Neuron (in vitro differentiated cells): ENCODE data around the gene GPX4.

ENCODE experiments used
- H2AFZ ChIP-seq: one replicate; pipeline ENCODE4 v1.6.1; 2013; ENCODE audit warnings: low read depth, mild to moderate bottlenecking, inconsistent platforms, low read length, moderate library complexity
- H3K27me3 ChIP-seq: one replicate; pipeline ENCODE4 v1.6.1; 2013; ENCODE audit warnings: low read length; ENCODE audit not compliant: insufficient read depth
- H3K36me3 ChIP-seq: one replicate; pipeline ENCODE4 v1.6.1; 2013; ENCODE audit warnings: low read length; ENCODE audit not compliant: insufficient read depth
- H3K4me1 ChIP-seq: one replicate; pipeline ENCODE4 v1.6.1; 2013; ENCODE audit warnings: low read length; ENCODE audit not compliant: insufficient read depth
- H3K4me3 ChIP-seq: 2 replicates; pipeline ENCODE4 v1.5.1; 2013; ENCODE audit warnings: mild to moderate bottlenecking, low read length, moderate library complexity
- H3K9me3 ChIP-seq: one replicate; pipeline ENCODE4 v1.6.1; 2013; ENCODE audit warnings: low read length

Gene GPX4

DNA sequence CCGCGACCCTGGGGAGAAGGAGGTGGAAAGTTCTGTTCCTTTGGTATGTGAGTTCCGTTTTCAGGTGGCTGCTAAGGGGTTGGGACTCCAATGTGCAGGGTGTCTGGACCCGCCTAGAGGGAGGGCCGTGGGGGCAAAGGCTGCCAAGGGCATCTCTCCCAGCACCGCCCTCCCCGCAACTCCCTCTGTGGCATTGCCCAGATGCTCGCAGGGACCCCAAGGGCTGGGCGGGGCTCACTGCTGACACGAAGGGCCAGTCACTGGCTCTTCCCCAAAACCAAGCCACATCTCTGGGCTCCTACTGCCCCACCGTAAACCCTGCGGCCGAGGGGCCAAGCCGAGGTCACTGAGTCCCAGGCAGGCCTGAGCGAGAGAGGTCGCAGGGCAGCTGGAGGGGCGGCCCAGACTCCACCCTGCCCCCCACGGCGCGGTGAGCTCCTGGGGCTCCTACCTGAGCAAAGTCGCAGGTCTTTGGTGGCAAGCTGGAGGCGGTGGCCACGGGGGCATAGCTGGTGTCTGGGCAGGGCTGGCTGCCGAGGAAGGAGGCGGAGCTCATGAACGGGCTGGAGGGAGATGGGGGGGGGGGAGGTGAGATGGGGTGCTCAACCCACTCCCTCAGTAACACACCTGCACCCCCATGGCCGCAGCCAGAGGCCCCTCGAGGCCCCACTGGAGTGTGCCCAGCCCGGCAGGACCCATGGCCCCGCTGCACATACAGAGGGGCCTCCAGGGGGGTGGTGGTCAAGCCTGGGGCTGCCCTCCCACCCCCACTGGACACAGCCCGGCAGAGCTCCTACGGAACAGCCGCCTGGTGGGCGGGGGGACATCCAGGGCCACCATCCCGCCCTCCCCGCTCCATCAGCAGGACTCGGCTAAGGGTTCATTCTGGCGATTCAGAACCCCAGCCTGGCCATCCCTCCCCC is 43.3 kb downstream of the GPX4 start:
- peaks cover 4% of the 10 kb centered on the region for H3K9me3 ChIP-seq
- H3K4me3 ChIP-seq: no peak overlapping the region
- H3K4me1 ChIP-seq: no peaks in the 10 kb centered on the region
- no peaks in the 10 kb centered on the region for H3K27me3 ChIP-seq
- peaks cover 20% of the 10 kb centered on the region for H3K36me3 ChIP-seq
- H2AFZ ChIP-seq: no peak overlapping the region

DNA sequence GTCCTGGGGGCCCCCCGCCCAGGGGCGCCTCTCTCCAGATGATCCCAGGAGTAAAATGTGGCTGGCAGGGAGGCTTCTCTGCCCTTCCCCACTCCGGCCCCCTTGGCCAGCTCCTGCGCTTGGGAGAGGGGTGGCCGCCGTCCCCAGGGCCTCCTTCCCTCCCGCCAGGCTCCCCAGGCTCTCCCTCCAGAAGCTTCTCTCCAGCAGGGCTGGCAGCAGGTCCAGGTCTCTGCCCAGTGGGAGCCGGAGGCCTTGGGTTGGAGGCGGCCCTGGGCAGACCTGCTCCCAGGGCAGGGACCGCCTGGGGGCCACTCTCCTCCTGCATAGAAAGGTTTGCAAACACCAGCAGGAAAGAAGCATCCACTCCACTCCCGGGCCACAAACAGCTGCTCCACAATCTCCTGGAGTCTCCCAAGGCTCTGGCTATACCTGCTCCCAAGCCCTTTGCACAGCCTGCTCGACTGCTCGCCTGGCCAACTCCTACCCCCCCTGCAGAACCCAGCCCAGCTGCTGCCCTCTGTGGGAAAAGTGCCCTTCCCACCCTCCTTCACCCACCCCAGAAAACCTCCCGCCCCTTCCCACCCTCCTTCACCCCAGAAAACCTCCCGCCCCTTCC is 44.2 kb downstream of the GPX4 start:
- Histone ChIP-seq H2AFZ (no peak overlapping the region), H3K27me3 (no peaks in the 10 kb centered on the region), H3K4me3 (no peak overlapping the region), H3K9me3 (peaks cover 5% of the 10 kb centered on the region), H3K4me1 (no peaks in the 10 kb centered on the region), H3K36me3 (peaks cover 26% of the 10 kb centered on the region)

DNA sequence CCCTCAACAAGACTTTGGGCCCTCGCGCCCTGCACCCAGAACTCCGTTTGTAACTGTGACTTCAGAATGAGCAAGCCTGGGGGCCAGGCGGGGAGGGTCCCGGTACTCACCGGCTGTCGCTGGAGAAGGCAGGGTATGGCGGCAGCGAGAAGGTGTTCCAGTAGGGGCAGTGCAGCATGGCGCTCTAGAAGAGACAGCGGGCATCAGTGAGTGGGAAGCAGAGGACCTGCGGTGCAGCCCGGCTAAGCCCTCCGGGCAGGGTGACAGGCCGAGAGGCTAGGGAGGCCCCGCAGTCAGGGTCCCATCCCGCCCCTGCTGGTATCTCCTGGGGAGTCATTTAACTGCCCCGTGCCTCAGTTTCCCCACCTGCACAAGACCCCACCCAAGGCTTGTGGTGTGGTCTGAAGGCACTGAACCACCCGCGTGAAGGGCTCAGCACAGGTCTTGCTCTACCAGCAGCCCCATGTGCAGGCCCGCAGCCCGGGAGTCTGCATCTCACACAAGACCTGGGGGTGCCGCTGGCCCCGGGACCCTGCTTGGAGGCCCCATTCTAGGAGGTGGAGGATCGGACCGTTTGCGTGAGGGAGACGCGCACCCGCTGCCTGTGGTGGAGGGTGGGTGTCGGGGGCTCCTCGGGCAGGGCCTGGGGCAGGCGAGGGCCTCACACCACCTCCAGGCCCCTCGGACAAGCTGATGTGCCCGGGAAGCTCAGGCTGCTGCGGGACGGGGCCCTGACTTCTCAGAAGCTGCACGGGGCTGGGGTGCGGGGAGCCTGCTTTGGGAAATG is 45.7 kb downstream of the GPX4 start:
- no peak overlapping the region for H2AFZ ChIP-seq
- H3K36me3 ChIP-seq: peaks cover 23% of the 10 kb centered on the region

DNA sequence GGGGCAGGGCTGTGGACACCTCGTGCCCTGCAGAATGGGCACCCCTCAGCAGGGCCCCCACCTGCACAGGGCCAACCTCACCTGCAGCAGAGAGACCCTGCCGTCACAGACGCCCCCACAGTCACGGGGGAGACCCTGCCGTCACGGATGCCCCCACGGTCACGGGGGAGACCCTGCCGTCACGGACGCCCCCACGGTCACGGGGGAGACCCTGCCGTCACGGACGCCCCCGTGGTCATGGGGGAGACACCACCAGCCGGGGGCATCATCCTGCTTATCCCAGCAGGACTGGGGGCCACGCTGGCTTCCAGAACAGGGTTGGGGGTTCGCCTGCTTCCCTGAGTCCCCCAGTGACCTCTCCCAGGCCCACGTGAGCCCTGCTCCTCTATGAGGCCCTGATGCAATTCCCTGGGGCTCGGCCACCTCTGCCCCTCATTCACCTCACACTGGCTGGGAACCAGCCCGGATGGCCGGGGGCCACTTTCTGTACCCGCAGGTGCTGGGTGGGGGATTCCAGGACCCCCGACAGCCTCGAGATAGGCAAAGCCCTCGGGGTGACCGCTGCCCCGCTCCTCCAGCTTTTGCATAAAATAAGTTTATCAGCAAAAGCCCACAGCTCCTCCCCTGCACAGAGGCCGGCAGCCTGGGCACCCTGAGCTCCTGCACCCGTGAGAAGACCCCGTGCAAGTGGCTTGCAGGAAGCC is 46.7 kb downstream of the GPX4 start:
- no peaks in the 10 kb centered on the region for H3K27me3 ChIP-seq
- no peak overlapping the region for H2AFZ ChIP-seq
- peaks cover 25% of the 10 kb centered on the region for H3K36me3 ChIP-seq
- H3K4me3 ChIP-seq: no peak overlapping the region
- no peaks in the 10 kb centered on the region for H3K4me1 ChIP-seq
- H3K9me3 ChIP-seq: peaks cover 11% of the 10 kb centered on the region

More for the DNA sequence above, 45.7 kb downstream of the GPX4 start:
- Histone ChIP-seq H3K4me1 (no peaks in the 10 kb centered on the region), H3K4me3 (no peak overlapping the region), H3K27me3 (no peaks in the 10 kb centered on the region), H3K9me3 (peaks cover 5% of the 10 kb centered on the region)

DNA sequence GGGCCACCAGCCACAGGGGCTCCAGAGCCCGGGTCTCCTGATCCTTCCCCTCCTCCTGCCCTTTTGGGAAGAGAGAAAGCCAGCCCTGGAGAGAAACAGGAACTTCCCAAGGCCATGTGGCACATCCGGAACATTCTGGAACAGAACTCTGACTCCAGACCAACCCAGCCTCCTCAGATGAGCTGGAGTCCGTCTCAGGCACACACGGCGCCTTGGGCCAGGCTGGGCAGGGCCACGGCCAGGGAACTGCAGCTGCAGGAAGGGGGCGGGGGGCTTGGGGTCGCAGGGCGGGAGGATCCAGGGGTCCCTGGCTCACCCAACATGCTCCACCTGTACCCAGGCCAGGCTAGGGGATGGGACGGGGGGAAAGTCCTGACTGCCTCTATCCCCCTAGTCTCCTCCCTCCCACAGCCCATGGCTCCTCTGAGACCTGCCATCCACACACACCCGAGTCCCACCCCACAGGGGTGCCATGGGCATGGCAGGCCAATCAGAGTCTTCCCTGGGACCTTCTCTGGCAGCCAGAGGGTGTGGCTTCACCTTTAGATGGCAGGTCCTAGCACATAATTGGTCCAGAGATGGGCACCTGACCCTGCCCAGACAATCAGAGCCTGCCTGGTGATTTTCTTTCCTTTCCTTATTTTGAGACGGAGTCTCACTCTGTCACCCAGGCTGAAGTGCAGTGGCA is 47.4 kb downstream of the GPX4 start:
- Histone ChIP-seq H2AFZ (no peak overlapping the region), H3K27me3 (no peaks in the 10 kb centered on the region), H3K9me3 (peaks cover 11% of the 10 kb centered on the region), H3K4me3 (no peak overlapping the region), H3K36me3 (peaks cover 25% of the 10 kb centered on the region), H3K4me1 (no peaks in the 10 kb centered on the region)

DNA sequence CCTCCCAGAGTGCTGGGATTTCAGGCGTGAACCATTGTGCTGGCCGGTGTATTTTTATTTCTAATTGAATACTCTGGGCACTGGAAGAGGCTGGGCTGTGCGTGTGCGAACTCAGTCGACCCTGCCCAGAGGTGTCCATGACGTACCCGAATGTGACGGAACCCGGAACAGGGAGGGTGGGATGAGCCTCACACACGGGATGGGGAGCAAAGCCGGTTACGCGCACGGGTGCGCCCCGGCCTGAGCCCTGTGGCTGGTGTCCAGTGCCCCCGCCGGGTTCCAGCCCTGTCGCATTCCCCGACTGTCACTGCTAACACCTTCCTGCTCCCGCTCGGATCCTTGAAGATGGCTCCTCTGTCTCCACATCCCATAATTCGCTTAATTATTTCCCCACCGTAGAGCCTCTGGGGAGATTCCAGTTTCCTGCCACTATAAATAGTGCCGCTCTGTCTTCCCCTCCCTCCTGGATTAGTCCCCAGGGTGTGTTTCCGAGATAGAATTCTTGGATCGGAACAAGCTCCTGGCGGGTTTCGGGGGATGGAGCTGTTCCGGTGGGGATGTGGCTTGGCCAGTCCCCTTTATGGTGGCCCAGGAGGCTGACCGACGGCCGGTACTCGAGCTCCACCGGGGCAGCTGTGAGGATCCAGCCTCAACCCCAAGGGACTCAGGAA is 48.3 kb downstream of the GPX4 start:
- H2AFZ ChIP-seq: no peak overlapping the region
- H3K36me3 ChIP-seq: peaks cover 21% of the 10 kb centered on the region
- no peak overlapping the region for H3K4me3 ChIP-seq
- no peaks in the 10 kb centered on the region for H3K27me3 ChIP-seq
- H3K9me3 ChIP-seq: peaks cover 15% of the 10 kb centered on the region
- no peaks in the 10 kb centered on the region for H3K4me1 ChIP-seq

DNA sequence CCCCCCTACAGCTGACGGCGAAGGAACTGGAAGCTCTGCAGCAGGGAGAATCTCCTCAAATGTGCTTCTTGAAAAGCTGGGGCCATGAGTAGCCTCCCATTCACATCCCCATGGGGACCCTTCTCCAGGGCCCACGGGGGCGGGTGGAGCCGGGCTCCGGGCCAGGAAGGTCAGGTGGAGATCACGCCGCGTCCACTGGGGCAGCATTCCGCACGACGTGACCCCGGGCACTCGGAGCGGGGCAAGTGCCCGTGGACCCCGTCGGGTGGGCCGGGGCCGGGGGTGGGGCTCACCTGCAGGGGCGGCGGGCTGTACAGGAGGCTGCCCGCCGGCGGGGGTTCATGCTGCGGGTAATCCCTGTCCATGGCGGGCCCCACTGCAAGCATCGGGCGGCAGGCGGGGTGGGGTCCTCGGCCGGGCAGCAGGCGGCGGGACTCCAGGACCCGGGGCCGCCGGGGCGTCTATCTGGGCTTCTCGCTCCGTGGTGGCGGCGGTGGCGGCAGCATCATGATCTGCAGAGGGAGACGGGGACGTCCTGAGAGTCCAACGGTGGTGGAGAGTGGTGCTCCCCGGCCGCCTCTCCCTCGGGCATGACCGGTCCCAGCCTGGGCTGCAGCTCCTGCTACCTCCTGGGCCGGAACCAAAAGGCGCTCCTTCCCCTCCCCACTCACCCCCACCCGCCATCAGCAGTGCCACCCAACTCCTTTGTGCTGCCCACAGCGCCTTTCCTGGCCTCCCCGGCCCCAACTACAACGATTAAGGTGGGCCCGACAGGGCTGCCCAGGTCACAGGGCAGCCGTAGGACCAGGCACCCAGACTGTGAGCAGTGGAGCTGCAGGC is 50.3 kb downstream of the GPX4 start:
- Histone ChIP-seq H3K36me3 (peaks cover 20% of the 10 kb centered on the region), H2AFZ (no peak overlapping the region), H3K4me1 (no peaks in the 10 kb centered on the region), H3K9me3 (peaks cover 21% of the 10 kb centered on the region), H3K4me3 (no peak overlapping the region), H3K27me3 (no peaks in the 10 kb centered on the region)

DNA sequence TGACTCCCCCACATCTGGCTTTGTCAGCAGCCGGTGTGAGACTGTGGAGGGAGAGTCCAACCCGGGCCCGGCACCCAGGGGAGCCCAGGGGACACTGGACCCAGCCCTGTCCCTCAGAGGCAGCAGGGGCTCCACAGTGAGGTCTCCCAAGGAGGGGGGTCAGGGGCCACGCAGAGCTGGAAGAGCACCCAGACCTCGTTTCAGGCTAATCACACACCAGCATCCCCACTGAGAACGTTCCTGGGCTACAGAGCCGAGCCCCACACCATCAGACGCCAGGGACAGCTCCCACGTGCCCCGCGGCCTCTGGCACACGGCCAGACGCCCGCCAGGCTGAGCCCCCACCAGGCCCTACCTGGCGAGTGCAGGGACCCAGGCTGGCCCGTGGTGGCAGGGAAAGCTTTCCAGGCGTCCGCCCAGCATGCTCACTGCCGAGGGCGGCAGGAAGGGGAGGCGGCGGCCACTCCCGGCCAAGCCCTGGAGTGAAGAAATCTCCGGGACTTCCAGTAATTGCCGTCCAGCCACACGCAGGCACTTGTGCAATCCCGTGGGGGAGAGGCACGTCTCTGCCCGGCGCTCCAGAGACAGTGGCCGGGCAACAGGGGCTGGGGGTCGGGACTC is 51.0 kb downstream of the GPX4 start:
- Histone ChIP-seq H3K27me3 (no peaks in the 10 kb centered on the region), H2AFZ (no peak overlapping the region), H3K4me3 (no peak overlapping the region), H3K36me3 (peaks cover 20% of the 10 kb centered on the region), H3K9me3 (peaks cover 21% of the 10 kb centered on the region), H3K4me1 (no peaks in the 10 kb centered on the region)

DNA sequence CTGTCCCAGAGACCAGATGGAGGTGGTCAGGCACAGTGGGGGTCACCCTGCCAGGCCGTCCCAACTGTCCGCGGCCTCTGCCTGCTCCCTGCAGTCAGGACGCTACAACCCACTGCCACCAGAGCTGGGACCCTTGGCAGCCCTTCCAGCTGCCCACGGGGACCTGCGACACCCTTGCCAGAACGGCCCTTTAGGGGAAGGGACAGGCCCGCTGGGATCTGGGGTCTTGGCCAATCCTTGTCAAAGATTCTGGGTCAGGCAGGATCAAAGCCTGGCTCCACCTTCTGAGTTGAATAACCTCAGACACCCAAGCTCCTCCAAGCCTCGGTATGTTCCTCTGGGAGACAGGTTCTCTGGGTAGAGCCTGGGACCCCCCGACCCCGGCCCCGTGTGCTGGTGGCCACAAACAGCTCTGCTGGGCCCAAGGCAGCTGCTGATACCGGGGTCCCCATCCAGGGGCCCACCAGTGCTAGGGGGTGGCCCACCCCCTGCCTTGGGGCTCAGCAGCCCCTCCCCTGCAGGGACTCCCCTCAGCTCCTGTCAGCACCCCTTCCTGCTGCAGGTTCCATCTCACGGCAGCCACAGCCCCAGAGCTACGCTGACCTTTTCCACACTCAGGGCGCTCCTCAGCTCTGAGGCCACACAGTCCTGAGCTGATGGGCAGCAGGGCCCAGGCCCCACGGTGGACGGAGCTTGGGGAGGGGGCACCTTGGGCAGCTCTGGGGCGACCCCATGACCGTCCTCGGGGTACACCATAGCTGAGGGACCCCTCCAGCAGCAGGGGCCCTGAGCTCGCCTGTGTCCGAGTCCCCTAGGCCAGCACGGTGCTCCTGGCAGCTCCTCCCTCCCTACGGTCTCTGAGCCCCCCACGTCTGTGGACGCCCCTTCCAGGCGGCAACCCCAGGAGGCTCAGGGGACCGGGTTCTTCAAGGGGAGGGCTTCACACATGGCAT is 51.8 kb downstream of the GPX4 start:
- Histone ChIP-seq H2AFZ (no peak overlapping the region), H3K9me3 (peaks cover 21% of the 10 kb centered on the region), H3K36me3 (peaks cover 20% of the 10 kb centered on the region), H3K4me3 (no peak overlapping the region), H3K4me1 (no peaks in the 10 kb centered on the region), H3K27me3 (no peaks in the 10 kb centered on the region)
